Activated CD8-positive, alpha-beta memory T cell treated with anti-CD3 and anti-CD28 coated beads, Interleukin-2, amount 50 U/mL, for 48 hours (primary cell): ENCODE results near the gene NFATC1.

Experiments used
- DNase-seq: peaks from one replicate; pipeline ENCODE4 v3.0.0-alpha.2; 2020

The NFATC1 gene

DNA sequence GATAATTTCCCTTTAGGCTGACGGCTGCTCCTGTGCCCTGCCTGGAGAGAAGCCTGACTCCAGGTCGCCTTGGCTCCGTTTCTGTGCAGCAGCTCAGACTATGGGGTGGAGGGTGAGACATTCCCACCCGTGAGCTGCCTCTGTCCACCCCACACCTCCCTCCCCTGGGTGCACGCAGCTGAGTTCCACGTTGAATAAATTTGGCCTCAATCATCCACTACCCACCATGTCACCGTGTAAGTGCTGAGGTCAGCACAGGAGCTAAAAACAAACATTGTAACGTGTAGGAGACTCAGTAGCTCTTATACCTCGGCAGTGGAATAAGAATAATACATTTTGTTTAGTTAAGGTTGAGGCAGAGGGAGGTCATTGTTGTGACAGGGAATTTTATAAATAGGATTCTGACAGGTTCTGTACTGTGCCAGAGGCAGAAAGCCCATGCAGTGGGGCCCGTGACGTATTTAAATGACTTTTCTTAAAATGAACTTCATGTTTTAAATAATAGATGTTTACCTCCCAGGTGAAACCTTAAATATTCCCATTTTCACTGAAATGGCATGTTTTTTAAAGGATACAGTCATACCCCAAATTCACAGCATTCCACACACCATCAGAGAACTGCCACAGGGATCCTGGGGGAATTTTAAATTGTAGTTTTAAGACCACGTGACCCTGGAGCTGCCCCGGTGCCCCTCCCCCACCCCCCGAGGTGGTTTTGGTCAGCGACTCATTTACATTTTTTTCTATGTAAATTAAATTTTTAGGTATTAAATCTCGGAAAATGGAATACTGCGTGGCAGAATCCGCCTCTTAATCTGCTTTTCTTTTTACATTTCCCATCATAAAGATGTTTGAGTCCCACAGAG, 50.2 kb downstream of the NFATC1 start:
- DNase-seq, result no peak

DNA sequence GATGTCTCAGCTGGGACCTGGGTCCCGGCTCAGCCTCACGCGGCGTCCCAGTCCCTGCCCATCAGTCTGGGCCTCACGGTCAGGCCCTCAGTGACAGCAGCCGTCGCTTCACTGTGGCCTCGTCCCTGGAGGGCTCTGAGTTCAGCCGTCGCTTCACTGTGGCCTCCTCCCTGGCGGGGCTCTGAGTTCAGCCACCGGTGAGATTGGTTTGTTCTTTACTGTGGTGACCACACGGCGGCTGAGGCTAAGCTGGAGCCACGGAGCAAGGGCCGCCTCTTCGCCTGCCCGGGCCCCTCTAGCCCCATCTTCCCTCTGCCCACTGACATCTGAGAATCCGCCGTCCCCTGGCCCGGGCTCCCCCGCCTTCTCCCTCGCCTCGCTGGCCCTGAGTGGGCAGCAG, 51.2 kb downstream of the NFATC1 start:
- DNase-seq, result no peak

- DNase-seq, result no peak
These were observed 52.1 kb downstream of the NFATC1 start for GRCh38 chr18:79447703-79448367.

- DNase-seq, result no peak
These were observed 52.9 kb downstream of the NFATC1 start for GRCh38 chr18:79448621-79449020.

- no peak for DNase-seq
These were observed 54.0 kb downstream of the NFATC1 start for GRCh38 chr18:79449551-79450288.

DNA sequence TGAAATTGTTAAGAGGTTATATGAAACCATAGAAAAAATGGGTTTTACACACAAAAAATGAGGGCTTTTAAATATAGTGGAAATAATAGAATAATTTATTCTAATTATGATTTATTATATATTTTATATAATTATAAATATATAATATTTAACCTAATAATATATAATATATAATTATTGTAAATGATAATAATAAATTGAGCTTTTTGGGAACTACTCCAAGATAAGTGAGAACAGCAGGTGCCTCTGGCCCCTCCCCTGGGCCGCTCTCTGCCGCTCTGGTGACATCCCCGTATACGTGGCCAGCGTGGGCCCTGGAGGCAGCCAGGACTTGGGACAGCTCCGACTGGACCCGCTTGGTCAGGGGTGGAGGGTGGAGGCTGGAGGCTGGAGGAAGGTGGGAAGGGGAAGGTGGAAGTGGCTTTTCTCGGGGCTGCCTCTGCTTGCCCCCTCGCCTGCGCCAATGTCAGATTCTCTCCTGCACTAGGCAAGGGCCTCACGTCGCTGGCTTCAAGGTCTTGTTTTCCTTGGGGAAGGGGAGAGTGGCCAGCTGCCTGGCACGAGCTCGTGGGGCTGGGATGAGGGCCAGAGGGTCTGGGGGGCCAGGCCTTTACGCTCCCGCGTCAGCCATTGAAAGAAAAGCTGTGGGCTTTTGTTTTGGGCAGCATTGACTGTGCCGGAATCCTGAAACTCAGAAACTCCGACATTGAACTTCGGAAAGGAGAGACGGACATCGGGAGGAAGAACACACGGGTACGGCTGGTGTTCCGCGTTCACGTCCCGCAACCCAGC, 54.8 kb downstream of the NFATC1 start:
- DNase-seq, result no peak

DNA sequence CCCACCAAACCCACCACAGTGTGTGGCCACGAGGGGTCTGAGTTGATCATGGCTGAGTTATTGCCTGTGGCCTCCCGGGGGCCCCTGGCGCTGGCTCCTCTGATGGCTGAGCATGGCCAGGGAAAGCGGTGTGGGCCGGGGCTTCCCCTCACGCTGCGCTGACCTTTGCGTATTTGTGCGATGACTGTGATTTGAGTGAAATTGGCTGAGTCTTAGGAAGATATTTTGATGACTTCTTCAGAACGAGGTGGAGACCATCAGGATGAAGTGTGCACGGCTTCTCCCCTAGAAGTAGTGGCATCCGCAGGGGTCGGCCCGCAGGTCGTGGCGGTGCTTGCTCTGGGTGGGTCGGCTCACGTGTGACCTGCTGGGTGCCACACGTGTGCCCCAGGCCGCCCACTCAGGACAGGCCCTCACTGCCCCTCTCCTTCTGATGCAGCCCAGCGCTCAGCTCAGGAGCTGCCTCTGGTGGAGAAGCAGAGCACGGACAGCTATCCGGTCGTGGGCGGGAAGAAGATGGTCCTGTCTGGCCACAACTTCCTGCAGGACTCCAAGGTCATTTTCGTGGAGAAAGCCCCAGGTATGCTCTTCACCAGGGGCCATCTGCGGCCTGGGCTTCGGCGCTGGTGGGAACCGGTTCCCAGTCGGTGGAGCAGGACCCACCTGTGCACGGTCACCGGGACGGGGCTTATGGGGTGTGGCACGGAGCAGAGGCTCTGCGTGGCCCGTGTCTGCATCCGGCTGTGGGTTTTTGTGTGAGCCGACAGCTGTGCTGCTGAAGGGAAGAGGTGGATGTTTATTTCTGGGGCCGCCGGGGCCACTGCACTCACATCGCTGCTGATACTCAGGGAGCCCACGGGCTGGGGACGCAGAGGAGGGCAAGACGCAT, 55.8 kb downstream of the NFATC1 start:
- no peak for DNase-seq

- DNase-seq, result no peak
These were observed 56.7 kb downstream of the NFATC1 start for GRCh38 chr18:79452190-79452990.

- DNase-seq, result no peak
These were observed 57.4 kb downstream of the NFATC1 start for GRCh38 chr18:79452991-79453645.

GRCh38 chr18:79453816-79454735, 58.3 kb downstream of the NFATC1 start:
- DNase-seq, result no peak

DNA sequence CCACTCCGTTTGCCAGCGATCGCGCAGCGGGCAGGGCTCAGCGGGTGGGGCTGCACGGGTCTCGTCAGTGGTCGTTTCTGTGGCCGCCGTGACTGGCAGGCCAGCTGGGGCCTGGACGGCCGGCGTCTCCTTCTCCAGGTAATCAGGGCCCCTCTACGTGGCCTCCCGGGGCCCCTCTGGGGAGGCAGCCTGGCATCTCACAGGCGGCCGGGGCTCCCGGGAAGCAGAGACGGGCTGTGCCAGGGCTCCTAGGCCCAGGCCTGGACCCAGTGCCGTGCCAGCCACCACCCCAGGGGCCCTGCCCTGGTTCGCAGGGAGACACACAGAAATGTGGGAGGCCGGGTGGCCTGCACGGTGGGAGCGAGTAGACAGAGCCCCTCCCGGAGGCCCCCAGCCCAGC, 59.5 kb downstream of the NFATC1 start:
- DNase-seq, result no peak

GRCh38 chr18:79456105-79456980, 60.6 kb downstream of the NFATC1 start:
- no peak for DNase-seq

DNA sequence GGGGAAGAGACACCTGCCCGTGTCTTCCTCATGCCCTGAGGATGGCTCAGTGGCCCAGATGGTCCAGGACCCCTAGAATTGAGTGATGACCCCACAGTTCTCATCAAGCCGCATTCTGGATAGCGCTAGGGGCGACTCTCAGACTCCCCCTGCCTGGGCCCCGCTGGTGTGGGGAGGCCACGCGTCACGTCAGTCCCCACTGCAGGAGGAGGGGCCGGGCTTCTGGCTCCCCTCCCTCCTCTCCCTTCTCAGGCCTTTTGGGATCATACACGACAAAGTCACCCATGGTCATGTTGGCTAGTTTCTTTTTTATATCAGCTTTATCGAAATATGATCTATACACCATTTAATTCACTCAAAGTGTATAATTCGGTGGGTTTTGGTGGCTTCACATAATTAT, 61.5 kb downstream of the NFATC1 start:
- DNase-seq, result no peak

GRCh38 chr18:79457652-79458051, 61.9 kb downstream of the NFATC1 start:
- DNase-seq, result no peak

- DNase-seq, result no peak
These were observed 62.6 kb downstream of the NFATC1 start for GRCh38 chr18:79458131-79458838.

DNA sequence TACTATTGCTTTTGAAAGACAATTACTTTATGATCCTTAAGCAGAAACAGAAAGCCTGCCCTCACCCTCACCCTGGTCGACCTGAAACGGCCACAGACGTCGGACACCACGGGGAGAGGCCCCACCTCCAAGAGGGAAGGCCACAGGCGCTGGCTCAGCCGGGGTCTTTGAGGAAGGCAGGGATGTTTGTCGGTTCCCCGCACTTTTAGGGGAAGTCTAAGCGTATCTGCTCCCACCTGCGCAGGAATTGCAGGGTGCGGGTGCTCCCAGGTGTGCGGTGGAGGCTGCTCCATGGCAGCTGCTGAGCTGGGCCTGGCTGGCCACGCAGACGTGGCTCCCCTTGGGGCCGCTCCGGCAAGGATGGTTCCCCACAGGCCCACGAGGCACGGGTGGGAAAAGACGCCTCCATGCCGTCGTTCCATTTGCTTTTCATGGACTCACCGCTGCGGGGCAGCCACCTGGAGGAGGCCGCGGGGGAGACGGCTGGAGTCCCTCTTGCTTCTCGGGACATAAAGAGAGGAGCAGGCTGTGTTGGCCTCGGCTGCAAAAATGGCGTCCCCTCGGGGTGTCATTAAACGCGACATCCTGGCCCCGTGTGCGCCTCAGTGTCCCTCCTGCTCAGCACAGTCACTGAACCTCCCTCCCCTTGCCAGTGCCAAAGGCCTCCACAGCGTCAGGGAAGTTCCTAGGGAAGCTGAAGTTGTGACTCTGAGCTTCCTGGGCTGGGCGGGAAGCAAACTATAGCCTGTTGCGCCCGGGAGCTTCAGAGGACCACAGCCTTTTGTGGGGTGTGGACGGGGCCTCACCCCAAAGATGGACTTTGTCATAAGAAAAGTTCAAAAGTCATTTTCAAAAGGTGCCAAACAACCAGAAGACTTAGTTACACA, 63.4 kb downstream of the NFATC1 start:
- DNase-seq, result no peak
